ENCODE results near the gene SRRM1.

GRCh38 chr1:24605534-24606295 lies 37.4 kb upstream of the SRRM1 start:
- TF ChIP-seq POLR2A (IDR thresholded peaks at IDR 0.05; ENCODE audit: low read depth, low read length) (no peak), SUPT20H (IDR thresholded peaks at IDR 0.05; ENCODE audit: borderline replicate concordance, control insufficient read depth, low read depth, low read length) (no peak), CBX5 (IDR thresholded peaks at IDR 0.05; ENCODE audit: low read depth) (no peak), FOS (IDR thresholded peaks at IDR 0.05; ENCODE audit: borderline replicate concordance, extremely low read depth, insufficient read length) (no peak), BCL11A (IDR thresholded peaks at IDR 0.05; ENCODE audit: low read depth, low read length) (no peak), CHD4 (IDR thresholded peaks at IDR 0.05) (no peak), EZH2 (IDR thresholded peaks at IDR 0.05; ENCODE audit: borderline replicate concordance, control insufficient read depth, low read depth, low read length) (no peak), TARDBP (IDR thresholded peaks at IDR 0.05; ENCODE audit: borderline replicate concordance) (no peak), CTCF (IDR thresholded peaks at IDR 0.05 in 2 of 3, conservative IDR thresholded peaks at IDR 0.05 in 1 of 3; ENCODE audit: control insufficient read depth in 2 of 3, extremely low read depth in 1 of 3, insufficient read depth in 1 of 3, low read depth in 3 of 3, low read length in 3 of 3) (no peak), SUZ12 (IDR thresholded peaks at IDR 0.05; ENCODE audit: unreplicated experiment) (no peak)
